GM18511 (cell line): ENCODE results near the gene IRX4.
"Not testable (repeated sequence)": the region's sequence is repeated elsewhere in the genome, so short reads cannot be mapped to it uniquely, and the experiment has no call there.

ENCODE experiments used
- ATAC-seq: cut with Tn5 transposase; IDR thresholded peaks from one replicate; pipeline ENCODE4 v1.9.1; 2021; ENCODE audit warnings: mild to moderate bottlenecking, moderate library complexity; ENCODE audit not compliant: unreplicated experiment

The IRX4 gene

DNA sequence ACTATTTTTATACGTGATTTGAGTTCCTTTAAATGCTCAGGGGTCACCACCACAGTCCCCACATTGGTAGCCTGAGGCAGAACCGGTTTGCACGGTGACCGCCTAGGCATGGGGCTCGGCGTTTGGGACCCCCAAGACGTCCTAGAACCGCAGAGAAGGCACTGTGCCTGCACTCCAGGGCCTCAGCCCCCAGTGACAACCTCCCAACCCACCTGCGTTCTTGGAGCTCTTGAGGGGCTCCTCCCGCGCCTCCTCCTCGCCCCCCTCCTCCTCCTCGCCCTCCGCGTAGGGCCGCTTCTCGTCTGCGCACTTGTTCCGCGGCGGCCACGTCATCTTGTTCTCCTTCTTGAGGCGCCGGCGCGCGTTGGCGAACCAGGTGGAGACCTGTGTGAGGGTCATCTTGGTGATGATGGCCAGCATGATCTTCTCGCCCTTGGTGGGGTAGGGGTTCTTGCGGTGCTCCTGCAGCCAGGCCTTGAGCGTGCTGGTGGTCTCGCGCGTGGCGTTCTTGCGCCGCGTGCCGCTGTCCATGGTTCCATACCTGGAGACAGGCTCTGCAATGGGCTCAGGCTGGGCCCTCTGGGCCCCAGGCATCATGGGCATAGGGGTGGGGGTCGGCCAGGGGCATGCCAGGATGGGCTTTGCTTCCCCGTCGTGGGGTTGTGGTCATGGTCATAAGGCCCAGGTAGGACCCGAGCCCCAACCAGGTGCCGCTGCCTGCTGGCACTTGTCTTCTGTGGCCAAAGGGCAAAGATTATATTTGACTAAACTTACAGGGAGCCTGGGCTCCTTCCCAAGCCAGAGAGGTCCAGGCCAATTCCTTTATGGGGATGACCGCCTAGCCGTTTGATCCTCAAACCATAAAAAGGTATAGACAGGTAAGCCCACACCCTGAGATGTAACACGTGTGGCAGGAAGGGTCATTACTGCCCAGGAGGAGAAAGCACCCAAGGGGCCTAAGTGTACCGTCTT, 3.1 kb downstream of the IRX4 start:
- no peak for ATAC-seq

DNA sequence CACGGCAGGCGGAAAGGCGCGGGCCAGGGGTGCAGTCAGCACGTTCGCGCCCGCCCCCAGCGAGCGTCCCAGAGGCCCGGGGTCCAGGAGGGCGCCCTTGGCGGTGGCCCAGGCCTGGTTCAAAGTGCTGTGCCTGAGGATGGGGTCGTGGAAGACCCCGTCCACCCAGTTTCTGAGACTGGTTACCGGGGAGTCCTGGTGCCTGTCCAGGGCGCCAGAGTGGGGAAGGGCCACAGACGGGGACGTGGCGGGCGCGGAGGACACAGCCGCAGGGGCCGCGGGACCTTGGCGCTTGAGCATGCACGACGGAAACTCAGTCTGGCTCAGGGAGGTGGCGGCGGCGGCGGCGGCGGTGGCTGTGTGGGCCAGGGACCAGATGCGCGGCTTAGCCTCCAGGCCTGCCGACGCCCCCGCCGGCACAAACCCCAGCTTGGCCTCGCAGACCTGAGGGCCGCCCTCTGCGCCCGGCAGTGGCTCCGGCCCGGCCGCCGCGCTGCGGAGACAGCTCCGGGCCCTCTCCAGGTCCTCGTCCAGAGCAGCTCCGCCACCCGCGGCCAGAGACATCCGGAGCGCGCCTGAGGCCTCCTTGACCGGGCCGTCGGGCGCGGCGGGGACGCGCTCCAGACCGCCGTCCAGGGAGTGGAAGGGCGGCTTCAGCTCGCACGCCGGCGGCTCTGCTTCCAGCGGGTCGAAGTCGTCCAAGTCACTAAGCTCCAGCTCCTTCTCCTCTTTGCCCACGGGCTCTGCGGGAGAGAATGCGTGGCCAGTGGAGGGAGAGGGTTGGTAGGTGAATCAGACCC, 4.5 kb downstream of the IRX4 start:
- ATAC-seq, result no peak

DNA sequence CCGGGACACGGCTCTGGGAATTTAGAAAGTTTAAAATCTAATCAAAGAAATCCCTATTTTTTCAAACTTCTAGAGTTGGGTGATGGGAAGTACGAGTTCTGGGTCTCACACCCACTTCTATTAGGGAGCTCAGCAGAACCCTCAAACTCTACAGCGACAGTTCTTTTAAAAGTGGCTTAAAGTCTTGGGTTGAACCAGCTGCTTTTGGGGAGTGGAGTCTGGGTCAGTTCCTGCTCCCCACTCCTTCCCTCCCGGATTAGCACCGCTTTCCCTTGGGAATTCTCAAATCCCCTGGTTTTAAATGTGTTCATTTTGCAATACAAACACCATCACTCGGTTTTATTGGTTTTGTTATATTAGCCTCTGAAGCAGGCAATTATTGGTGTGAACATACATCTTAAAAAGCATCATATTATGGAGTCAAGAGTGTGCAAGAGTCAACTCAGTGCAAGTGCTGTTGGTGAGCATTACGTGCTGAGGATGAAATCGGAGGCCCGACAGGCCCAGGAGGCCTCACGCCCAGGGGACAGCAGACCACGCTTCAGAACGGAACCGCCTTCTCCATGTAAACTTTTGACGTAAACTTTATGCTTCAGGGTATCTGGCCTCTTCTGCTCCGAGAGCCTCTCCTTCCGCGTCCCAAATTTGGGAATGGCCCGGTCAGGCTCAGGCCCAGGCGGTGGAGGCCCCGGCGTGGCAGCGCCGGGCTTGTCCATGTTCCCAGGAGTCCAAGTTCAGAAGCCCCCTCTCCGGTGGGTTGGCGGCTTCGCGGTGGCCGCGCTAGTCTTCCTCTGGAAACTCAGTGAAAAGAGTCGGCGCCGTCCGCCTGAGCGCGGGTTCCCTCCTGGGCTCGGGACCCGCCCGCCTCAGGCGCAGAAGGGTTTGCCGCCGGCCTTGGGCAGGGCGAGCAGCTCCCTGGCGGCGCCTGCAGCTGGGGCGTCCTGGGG, 5.3 kb downstream of the IRX4 start:
- ATAC-seq, result no peak

DNA sequence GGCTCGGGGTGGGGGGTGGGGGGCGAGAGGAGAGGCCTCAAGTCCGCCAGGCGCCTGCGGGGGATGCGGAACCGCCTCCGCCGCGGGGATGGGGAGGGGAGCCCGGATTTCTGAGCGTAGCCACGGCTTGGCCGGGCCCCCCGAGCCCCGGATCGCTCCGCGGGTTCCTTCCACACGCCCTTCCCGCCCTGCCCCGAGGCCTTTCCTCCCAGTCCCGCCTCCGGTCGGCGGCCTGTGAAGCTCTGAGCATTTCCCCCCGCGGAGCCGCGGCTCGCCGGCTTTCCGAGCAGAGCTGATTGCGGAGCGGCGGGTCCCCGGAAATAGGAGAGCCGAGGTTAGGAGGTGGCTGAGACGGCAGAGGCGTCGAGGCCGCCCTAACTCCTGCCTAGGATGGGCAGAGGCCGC, 6.1 kb downstream of the IRX4 start:
- ATAC-seq, result no peak

DNA sequence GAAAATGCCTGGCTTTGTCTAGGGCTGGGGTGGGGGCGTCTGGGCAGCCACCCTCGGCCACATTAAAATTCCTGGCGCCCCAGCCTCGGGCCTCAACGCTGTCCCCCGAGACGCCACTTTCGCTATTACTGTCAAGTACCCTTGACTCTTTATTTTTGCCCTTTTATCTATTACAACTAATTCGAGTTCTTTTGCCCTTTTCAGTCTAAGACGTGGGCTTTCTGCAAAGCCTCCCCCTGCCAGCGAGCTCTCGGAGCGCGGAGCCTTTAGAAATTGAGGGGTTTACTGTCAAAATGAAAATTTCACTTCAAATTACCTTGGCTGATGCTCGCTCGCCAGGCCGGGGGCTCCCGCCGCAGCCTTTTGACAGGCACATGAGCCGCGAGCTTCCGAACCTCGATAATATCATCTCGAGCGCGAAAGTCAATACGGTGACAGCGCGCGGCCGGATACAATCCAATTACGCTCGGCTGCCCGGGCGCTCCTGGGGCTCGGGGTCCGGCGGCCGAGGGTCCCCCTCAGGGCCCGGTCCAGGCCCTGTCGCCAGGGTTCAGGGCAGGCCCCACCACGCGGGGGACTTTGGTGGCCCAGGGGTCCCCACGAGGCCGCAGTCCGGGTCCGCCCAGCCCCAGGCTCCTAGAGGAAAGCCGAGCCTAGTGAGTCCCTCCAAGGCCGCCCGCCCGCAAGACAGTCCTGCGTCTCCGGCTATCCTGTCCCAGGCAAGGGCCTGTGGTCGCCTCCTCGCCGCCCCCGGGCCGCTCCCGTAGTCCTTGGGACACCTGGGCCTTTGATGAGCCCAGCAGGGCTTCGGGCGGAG, 6.7 kb downstream of the IRX4 start:
- no peak for ATAC-seq

DNA sequence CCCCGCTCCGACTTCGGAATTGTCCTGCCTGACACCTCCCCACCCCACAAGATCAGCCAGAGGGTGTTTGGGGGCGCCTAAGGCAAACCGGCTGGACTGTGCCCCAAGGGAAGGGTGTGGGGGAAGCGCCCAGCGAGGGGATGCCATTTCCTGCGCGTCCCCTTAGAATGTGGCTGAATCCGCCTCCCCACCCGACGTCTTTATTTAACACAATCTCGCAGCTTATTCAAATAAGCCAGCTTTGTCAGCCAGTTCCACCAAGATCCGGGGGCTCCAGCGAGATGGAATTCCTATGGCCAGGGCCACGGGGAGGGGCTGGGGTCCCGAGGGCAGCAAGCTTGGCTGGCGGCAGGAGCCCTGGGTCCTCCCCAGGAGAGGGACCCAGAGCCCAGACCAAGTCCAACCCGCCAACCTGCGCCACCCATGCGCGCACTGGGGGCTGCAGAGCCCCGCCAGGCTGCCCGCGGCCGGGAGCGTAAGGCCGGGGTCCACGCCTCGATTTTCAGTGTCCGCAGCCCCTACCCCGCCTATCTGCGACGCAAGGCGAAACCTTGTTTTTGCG, 7.4 kb downstream of the IRX4 start:
- no peak for ATAC-seq

DNA sequence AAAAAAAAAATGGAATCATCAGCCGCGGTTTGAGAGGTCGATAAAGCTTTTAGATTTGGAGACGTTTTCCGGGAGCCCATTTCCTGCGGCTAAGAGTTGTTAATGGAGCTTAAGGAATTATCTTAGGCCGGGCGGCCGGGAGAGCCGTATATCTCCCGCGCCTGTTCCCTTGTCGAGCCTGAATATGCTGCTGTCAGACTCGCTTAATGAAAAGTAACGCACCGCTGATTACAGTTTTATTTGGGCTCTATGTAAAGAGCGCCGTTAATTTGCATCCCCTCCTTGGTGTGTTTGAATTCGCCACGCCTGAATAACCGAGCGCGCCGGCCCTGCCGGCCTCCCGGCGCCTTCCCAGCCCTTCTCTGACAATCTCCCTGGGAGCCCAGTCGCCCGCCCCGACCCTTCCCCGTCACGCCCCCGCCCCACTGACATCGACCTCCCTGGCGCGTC, 7.9 kb downstream of the IRX4 start:
- no peak for ATAC-seq

DNA sequence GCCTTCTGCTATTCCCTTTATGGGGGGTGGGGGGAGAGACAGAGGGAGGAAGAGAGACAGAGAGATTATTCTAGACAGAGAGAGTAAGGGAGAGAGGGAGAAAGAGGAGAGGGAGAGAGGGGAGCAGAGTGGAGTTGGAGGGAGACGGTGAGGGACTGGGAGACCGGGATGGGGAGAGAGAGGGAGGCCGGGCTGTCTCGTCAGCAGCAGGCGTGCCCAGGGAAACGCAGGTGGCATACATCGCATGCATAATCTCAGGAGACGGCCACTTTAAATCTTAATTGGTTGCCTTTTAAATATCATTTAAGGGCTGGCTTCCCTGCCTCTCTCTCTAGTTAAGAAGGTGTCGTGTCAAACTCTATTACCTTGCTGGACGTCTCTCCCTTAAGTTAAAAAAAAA, 8.4 kb downstream of the IRX4 start:
- no peak for ATAC-seq

DNA sequence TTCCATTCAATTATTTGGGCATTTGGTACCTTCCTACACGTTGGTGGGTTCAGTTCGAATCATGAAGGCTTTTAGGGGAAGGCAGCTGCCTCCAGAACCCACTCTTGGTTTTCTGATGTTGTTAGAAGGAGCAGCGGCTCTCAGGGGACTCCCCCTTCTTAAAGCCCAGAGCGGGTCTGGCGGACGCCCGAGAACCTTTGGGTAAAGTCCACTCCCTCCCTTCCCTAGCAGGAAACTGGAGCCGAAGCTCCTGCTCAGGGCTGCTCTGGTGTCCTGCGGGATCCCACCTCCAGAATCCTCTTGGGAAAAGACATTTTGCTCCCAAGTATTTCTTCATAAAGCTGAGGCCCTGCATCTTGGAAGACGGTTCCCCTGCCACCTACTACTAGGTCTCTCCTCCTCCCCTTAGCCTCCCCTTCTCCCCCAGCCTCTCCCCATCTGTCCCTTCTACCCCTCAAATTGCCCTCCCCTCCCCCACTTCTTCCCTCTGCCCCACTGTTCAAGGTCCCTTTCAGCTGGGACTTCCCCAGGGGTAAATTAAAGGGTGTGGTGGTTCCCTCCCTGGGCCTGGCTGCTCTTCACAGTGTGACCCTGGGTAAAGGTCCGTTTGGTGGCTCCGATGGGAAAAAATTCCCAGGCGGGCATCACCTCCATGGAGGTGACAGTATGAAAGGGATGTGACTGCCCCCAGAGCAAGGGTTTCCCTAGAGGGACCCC, 9.3 kb downstream of the IRX4 start:
- no peak for ATAC-seq

DNA sequence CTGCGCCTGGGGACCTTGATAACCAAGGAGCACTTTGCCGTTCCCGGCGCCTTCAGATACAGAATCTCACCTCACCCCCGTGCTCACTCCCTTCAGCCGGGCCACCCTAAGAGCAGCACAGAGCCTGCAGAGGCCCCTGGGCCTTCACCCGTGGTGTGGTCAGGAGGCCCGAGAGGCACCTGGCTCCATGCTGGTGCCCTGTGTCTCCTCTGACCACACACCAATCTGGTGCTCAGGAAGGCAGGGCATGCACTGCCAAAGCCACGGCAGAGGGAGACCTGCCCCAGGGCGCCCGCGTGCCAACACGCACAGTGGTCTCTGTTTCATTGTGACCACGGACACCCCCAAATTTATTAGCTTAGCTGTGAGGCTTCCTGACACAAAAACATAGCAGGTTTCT, 11.3 kb downstream of the IRX4 start:
- ATAC-seq, result no peak

DNA sequence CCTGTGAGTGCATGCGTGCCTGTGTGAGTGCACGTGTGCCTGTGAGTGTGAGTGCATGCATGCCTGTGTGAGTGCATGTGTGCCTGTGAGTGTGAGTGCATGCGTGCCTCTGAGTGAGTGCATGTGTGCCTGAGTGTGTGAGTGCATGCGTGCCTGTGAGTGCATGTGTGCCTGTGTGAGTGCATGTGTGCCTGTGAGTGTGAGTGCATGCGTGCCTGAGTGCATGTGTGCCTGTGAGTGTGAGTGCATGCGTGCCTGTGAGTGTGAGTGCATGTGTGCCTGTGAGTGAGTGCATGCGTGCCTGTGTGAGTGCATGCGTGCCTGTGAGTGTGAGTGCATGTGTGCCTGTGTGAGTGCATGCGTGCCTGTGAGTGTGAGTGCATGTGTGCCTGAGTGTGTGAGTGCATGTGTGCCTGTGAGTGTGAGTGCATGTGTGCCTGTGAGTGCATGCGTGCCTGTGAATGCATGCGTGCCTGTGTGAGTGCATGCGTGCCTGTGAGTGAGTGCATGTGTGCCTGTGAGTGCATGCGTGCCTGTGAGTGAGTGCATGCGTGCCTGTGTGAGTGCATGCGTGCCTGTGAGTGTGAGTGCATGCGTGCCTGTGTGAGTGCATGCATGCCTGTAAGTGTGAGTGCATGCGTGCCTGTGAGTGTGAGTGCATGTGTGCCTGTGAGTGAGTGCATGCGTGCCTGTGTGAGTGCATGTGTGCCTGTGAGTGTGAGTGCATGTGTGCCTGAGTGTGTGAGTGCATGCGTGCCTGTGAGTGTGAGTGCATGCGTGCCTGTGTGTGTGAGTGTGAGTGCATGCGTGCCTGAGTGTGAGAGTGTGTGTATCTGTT, 12.1 kb downstream of the IRX4 start:
- not testable (repeated sequence) for ATAC-seq

DNA sequence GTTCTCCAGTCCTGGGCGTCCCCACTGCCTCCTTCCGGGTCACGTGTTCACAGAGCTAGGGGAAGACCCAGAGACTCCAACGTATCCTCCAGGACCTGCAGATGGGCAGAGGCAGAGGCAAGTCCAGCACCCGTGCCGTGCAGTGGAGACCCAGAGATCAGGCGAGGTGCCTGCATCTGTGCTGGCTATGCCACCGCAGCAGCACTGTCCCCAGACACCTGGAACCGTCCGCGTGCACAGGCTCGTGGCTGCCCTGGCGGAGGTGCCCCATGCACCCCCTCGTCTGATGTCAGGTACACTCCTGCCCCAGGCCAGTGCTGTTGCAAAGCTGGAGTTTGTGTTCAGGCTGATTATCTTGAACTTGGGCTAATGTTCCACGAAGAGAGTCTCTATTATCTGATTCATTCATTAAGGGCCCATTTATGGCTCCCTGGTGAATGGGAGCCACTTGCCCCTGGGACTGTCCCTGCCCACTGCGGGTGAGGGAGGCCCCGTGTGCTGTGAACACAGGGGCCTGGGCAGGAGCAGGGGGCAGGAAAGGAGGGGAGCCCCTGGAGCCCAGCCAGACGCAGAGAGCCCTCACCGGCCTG, 13.7 kb downstream of the IRX4 start:
- ATAC-seq, result no peak

DNA sequence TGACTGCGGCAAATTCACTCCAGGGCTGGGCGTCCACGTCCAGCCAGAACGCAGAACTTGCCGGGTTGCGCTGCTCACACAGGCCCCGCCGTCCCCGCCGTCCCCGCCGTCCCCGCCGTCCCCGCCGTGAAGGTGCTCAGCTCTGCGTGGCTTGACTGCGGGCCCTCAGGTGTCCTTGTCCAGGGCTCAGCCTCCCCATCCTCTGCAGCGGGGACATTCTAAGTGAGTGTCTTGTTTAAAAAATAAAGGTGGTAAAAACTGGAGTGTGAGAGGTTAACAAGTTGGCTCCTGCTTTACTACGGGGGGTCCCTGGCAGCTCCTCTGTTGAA, 14.9 kb downstream of the IRX4 start:
- ATAC-seq, result no peak

DNA sequence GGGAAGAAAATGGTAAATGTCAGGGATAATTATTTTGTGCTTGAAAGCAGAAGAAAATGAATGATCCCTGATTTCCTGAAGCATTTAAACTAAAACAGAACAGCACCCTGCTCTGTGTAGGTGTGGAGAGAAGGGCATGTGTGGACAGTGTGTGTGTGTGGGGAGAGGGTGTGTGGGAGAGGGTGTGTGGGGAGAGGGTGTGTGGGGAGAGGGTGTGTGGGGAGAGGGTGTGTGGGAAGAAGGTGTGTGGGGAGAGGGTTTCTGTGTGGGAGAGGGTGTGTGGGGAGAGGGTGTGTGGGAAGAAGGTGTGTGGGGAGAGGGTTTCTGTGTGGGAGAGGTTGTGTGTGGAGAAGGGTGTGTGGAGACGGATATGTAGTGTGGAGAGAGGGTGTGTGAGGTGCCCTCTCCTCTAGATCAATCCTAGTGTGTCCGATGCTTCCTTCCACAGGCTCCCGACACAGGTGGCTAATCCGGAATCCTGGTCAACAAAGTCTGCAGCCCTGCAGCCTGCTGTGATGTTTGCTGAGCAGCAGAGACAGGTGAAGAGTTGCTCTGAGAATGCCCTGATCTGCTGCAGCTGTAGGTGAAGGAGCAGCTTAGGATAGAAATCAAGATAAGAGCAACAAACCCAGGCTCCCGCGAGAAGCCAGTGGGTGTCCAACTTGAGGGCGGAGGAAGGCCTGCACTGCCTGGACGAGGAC, 15.5 kb downstream of the IRX4 start:
- ATAC-seq, result no peak

DNA sequence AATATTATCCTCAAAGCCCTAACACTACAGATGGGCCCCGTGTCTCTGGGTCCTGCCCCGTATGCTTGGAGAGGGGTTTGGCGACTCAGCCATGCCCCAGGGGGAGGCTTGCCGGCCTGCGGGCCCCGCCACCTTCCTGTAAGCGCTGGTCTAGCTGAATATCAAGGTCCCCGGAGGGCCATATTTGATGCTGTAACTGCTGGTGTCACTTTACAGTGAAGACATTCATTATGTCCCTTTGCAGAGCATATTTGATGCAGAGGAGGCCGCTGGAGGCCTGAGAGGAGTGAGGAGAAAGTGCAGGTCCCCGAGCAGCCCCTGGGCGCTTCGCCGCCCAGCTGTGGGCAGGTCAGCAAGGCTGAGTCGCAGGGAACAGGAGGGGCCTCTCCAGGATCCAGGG, 16.8 kb downstream of the IRX4 start:
- ATAC-seq, result no peak

DNA sequence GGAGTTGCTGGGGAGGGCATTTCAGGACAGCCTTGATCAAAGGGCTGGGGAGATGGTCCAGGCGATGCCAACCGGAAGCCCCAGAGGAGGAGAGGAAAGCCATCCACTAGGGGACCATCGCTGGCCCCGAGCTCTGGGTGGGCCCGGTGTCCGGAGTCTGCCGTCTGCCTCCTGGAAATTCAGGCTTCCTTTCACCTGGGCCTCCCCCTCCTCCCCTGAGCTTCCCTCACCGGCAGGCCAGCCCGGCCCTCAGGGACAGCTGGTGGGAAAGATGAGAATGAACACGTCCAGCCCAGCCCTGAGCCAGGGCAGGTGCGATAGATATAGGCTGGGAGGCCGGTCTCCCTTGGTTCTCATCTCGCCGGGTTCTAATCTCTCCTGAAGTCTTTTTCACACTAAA, 17.2 kb downstream of the IRX4 start:
- no peak for ATAC-seq

DNA sequence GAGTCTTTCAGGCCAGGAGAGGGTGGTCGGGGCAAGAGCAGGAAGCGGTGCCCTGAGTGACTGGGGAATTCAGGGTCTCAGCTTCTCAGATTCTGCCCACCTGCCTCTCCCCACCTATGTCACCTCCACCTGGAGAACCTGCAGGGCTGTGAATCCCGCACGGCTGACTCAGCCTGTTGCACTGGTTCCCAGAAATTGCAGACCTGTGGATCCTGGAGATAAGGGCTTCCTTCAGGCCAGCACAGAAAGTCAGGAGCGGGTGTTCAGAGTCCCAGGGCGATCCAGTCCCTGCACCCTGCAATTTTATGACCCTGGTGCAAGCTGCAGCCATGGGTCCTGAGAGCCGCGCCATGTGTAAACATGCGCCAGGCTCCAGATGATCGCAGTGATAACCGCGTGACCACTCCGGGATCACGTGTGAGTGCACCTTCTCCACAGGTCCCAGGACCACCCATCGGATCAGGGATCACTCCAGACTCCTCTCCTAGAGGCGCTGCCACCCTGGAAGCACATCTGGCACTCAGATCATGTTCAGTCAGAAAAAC, 17.8 kb downstream of the IRX4 start:
- ATAC-seq, result no peak
